Measurements from ENCODE around the gene CCDC181. TPM values are rescaled to one million over a fixed set of nuclear protein-coding genes. Genes with fewer than 3 reads are reported as not detected.
"Not testable (repeated sequence)": the region's sequence is repeated elsewhere in the genome, so short reads cannot be mapped to it uniquely, and the experiment has no call there.

The CCDC181 gene
- total RNA-seq, 1 experiment from 2014 or later = not detected

GRCh38 chr1:169426174-169426705, 1.0 kb downstream of the CCDC181 start:
- Histone ChIP-seq H3K4me3 (ENCODE audit: low read length) (no peak overlapping the region), H3K79me2 (ENCODE audit: low read length) (no peaks in the 10 kb centered on the region), H3K4me2 (ENCODE audit: low read depth, low read length, poor library complexity, severe bottlenecking) (no peak overlapping the region), H3K9ac (ENCODE audit: low read length) (no peak overlapping the region), H3K9me3 (ENCODE audit: low read length) (no peaks in the 10 kb centered on the region), H2AFZ (ENCODE audit: low read length) (no peak overlapping the region), H3K9me2 (replicated peaks; ENCODE audit: insufficient read depth, low read length) (peaks cover under 1% of the 10 kb centered on the region; the same call in 1 of the 2 replicates), H4K20me1 (ENCODE audit: insufficient read depth, low read depth, low read length) (no peaks in the 10 kb centered on the region), H3K27ac (ENCODE audit: low read length) (no peak overlapping the region), H3K4me1 (ENCODE audit: low read length) (no peaks in the 10 kb centered on the region), H3K27me3 (ENCODE audit: low read length) (no peaks in the 10 kb centered on the region), H3K36me3 (ENCODE audit: insufficient read depth, low read length) (no peaks in the 10 kb centered on the region)
- no peak for DNase-seq

- no peak overlapping the region for H3K4me2 ChIP-seq (ENCODE audit: low read depth, low read length, poor library complexity, severe bottlenecking)
- no peak overlapping the region for H2AFZ ChIP-seq (ENCODE audit: low read length)
- no peaks in the 10 kb centered on the region for H3K36me3 ChIP-seq (ENCODE audit: insufficient read depth, low read length)
- H3K79me2 ChIP-seq (ENCODE audit: low read length) = no peaks in the 10 kb centered on the region
- no peaks in the 10 kb centered on the region for H3K4me1 ChIP-seq (ENCODE audit: low read length)
- no peaks in the 10 kb centered on the region for H3K9me2 ChIP-seq (replicated peaks; ENCODE audit: insufficient read depth, low read length)
- no peak for DNase-seq
- H3K9ac ChIP-seq (ENCODE audit: low read length) = no peak overlapping the region
- H3K27ac ChIP-seq (ENCODE audit: low read length) = no peak overlapping the region
- no peaks in the 10 kb centered on the region for H4K20me1 ChIP-seq (ENCODE audit: insufficient read depth, low read depth, low read length)
- H3K4me3 ChIP-seq (ENCODE audit: low read length) = no peak overlapping the region
- H3K9me3 ChIP-seq (ENCODE audit: low read length) = no peaks in the 10 kb centered on the region
- H3K27me3 ChIP-seq (ENCODE audit: low read length) = no peaks in the 10 kb centered on the region
Observed at GRCh38 chr1:169421309-169421708, 6.0 kb downstream of the CCDC181 start.

GRCh38 chr1:169414952-169415351, 12.3 kb downstream of the CCDC181 start:
- Histone ChIP-seq H3K4me3 (ENCODE audit: low read length) (no peak overlapping the region), H3K27ac (ENCODE audit: low read length) (no peak overlapping the region), H3K4me1 (ENCODE audit: low read length) (no peaks in the 10 kb centered on the region), H3K9me2 (replicated peaks; ENCODE audit: insufficient read depth, low read length) (no peaks in the 10 kb centered on the region), H3K9me3 (ENCODE audit: low read length) (no peaks in the 10 kb centered on the region), H3K27me3 (ENCODE audit: low read length) (no peaks in the 10 kb centered on the region), H3K4me2 (ENCODE audit: low read depth, low read length, poor library complexity, severe bottlenecking) (no peak overlapping the region), H3K79me2 (ENCODE audit: low read length) (no peaks in the 10 kb centered on the region), H2AFZ (ENCODE audit: low read length) (no peak overlapping the region), H3K36me3 (ENCODE audit: insufficient read depth, low read length) (no peaks in the 10 kb centered on the region), H3K9ac (ENCODE audit: low read length) (no peak overlapping the region), H4K20me1 (ENCODE audit: insufficient read depth, low read depth, low read length) (no peaks in the 10 kb centered on the region)
- DNase-seq = no peak

DNA sequence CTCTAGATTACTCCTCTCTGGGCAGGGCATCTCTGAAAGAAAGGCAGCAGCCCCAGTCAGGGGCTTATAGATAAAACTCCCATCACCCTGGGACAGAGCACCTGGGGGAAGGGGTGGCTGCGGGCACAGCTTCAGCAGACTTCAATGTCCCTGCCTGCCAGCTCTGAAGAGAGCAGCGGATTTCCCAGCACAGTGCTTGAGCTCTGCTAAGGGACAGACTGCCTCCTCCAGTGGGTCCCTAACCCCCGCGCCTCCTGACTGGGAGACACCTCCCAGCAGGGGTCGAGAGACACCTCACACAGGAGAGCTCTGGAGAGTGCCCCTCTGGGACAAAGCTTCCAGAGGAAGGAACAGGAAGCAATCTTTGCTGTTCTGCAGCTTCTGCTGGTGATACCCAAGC, 18.9 kb downstream of the CCDC181 start:
- not testable (repeated sequence) for H3K79me2 ChIP-seq (ENCODE audit: low read length); H3K36me3 ChIP-seq (ENCODE audit: insufficient read depth, low read length); H3K27ac ChIP-seq (ENCODE audit: low read length); H3K4me3 ChIP-seq (ENCODE audit: low read length); H3K9me2 ChIP-seq (replicated peaks; ENCODE audit: insufficient read depth, low read length); H4K20me1 ChIP-seq (ENCODE audit: insufficient read depth, low read depth, low read length); DNase-seq; H3K9me3 ChIP-seq (ENCODE audit: low read length); H3K27me3 ChIP-seq (ENCODE audit: low read length); H3K4me2 ChIP-seq (ENCODE audit: low read depth, low read length, poor library complexity, severe bottlenecking); H2AFZ ChIP-seq (ENCODE audit: low read length); H3K4me1 ChIP-seq (ENCODE audit: low read length); H3K9ac ChIP-seq (ENCODE audit: low read length)

DNA sequence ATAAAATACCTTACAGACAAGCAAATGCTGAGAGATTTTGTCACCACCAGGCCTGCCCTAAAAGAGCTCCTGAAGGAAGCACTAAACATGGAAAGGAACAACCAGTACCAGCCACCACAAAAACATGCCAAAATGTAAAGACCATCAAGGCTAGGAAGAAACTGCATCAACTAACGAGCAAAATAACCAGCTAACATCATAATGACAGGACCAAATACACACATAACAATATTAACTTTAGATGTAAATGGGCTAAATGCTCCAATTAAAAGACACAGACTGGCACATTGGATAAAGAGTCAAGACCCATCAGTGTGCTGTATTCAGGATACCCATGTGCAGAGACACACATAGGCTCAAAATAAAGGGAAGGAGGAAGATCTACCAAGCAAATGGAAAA, 24.7 kb downstream of the CCDC181 start:
- H3K36me3 ChIP-seq (ENCODE audit: insufficient read depth, low read length); H3K79me2 ChIP-seq (ENCODE audit: low read length); H3K9me3 ChIP-seq (ENCODE audit: low read length); H3K27me3 ChIP-seq (ENCODE audit: low read length); H3K4me3 ChIP-seq (ENCODE audit: low read length); H2AFZ ChIP-seq (ENCODE audit: low read length); H3K27ac ChIP-seq (ENCODE audit: low read length); H3K4me2 ChIP-seq (ENCODE audit: low read depth, low read length, poor library complexity, severe bottlenecking); H3K9me2 ChIP-seq (replicated peaks; ENCODE audit: insufficient read depth, low read length); DNase-seq; H4K20me1 ChIP-seq (ENCODE audit: insufficient read depth, low read depth, low read length); H3K4me1 ChIP-seq (ENCODE audit: low read length); H3K9ac ChIP-seq (ENCODE audit: low read length): not testable (repeated sequence)

- no peaks in the 10 kb centered on the region for H3K79me2 ChIP-seq (ENCODE audit: low read length)
- H3K27me3 ChIP-seq (ENCODE audit: low read length) = no peaks in the 10 kb centered on the region
- no peaks in the 10 kb centered on the region for H3K9me2 ChIP-seq (replicated peaks; ENCODE audit: insufficient read depth, low read length)
- no peak overlapping the region for H3K27ac ChIP-seq (ENCODE audit: low read length)
- peaks cover 3% of the 10 kb centered on the region; the same call in 1 of the 2 replicates for H3K36me3 ChIP-seq (ENCODE audit: insufficient read depth, low read length)
- H3K4me2 ChIP-seq (ENCODE audit: low read depth, low read length, poor library complexity, severe bottlenecking) = no peak overlapping the region
- H3K9ac ChIP-seq (ENCODE audit: low read length) = no peak overlapping the region
- no peaks in the 10 kb centered on the region for H3K9me3 ChIP-seq (ENCODE audit: low read length)
- no peaks in the 10 kb centered on the region for H3K4me1 ChIP-seq (ENCODE audit: low read length)
- no peak overlapping the region for H2AFZ ChIP-seq (ENCODE audit: low read length)
- H3K4me3 ChIP-seq (ENCODE audit: low read length) = no peak overlapping the region
- H4K20me1 ChIP-seq (ENCODE audit: insufficient read depth, low read depth, low read length) = no peaks in the 10 kb centered on the region
- no peak for DNase-seq
Observed at GRCh38 chr1:169395955-169396354, 31.3 kb downstream of the CCDC181 start.

DNA sequence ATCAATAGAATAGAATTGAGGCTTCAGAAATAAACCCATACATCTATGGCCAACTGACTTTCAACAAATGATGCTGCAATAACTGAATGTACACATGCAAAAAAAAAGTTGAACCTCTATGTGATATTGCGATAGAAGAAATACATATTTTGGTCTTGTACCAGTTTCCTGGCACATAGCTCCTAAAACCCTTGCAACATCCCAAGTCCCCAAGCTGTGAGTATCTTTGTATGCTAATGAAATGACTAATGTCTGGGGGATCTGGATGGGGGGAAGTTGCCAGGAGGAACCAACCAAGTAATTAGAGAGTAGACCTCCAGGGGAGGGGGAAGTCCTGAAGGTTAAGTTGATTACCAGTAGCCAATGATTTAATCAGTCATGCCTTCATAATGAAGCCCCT, 34.9 kb downstream of the CCDC181 start:
- Histone ChIP-seq H3K9me3 (ENCODE audit: low read length) (no peaks in the 10 kb centered on the region), H3K79me2 (ENCODE audit: low read length) (no peaks in the 10 kb centered on the region), H3K36me3 (ENCODE audit: insufficient read depth, low read length) (peaks cover 12% of the 10 kb centered on the region), H3K27ac (ENCODE audit: low read length) (no peak overlapping the region), H2AFZ (ENCODE audit: low read length) (no peak overlapping the region), H4K20me1 (ENCODE audit: insufficient read depth, low read depth, low read length) (no peaks in the 10 kb centered on the region), H3K4me3 (ENCODE audit: low read length) (no peak overlapping the region), H3K27me3 (ENCODE audit: low read length) (no peaks in the 10 kb centered on the region), H3K4me2 (ENCODE audit: low read depth, low read length, poor library complexity, severe bottlenecking) (no peak overlapping the region), H3K4me1 (ENCODE audit: low read length) (no peaks in the 10 kb centered on the region), H3K9me2 (replicated peaks; ENCODE audit: insufficient read depth, low read length) (no peaks in the 10 kb centered on the region), H3K9ac (ENCODE audit: low read length) (no peak overlapping the region)
- no peak for DNase-seq

- H2AFZ ChIP-seq (ENCODE audit: low read length) = no peak overlapping the region
- no peaks in the 10 kb centered on the region for H3K27me3 ChIP-seq (ENCODE audit: low read length)
- H3K27ac ChIP-seq (ENCODE audit: low read length) = no peak overlapping the region
- no peaks in the 10 kb centered on the region for H3K79me2 ChIP-seq (ENCODE audit: low read length)
- H3K9me2 ChIP-seq (replicated peaks; ENCODE audit: insufficient read depth, low read length) = no peaks in the 10 kb centered on the region
- no peaks in the 10 kb centered on the region for H3K4me1 ChIP-seq (ENCODE audit: low read length)
- H3K36me3 ChIP-seq (ENCODE audit: insufficient read depth, low read length) = peaks cover 18% of the 10 kb centered on the region
- H3K9me3 ChIP-seq (ENCODE audit: low read length) = no peaks in the 10 kb centered on the region
- DNase-seq = no peak
- H4K20me1 ChIP-seq (ENCODE audit: insufficient read depth, low read depth, low read length) = no peaks in the 10 kb centered on the region
- H3K4me3 ChIP-seq (ENCODE audit: low read length) = no peak overlapping the region
- no peak overlapping the region for H3K9ac ChIP-seq (ENCODE audit: low read length)
- no peak overlapping the region for H3K4me2 ChIP-seq (ENCODE audit: low read depth, low read length, poor library complexity, severe bottlenecking)
Observed at GRCh38 chr1:169390303-169390702, 37.0 kb downstream of the CCDC181 start.

GRCh38 chr1:169387399-169387798, 39.9 kb downstream of the CCDC181 start:
- H3K9me3 ChIP-seq (ENCODE audit: low read length) = no peaks in the 10 kb centered on the region
- no peak overlapping the region for H3K27ac ChIP-seq (ENCODE audit: low read length)
- H3K9ac ChIP-seq (ENCODE audit: low read length) = no peak overlapping the region
- H3K4me3 ChIP-seq (ENCODE audit: low read length) = no peak overlapping the region
- no peaks in the 10 kb centered on the region for H3K27me3 ChIP-seq (ENCODE audit: low read length)
- no peak overlapping the region for H2AFZ ChIP-seq (ENCODE audit: low read length)
- H3K4me1 ChIP-seq (ENCODE audit: low read length) = no peaks in the 10 kb centered on the region
- H3K36me3 ChIP-seq (ENCODE audit: insufficient read depth, low read length) = peaks cover 27% of the 10 kb centered on the region
- DNase-seq = no peak
- H4K20me1 ChIP-seq (ENCODE audit: insufficient read depth, low read depth, low read length) = no peaks in the 10 kb centered on the region
- H3K79me2 ChIP-seq (ENCODE audit: low read length) = no peaks in the 10 kb centered on the region
- H3K4me2 ChIP-seq (ENCODE audit: low read depth, low read length, poor library complexity, severe bottlenecking) = no peak overlapping the region
- H3K9me2 ChIP-seq (replicated peaks; ENCODE audit: insufficient read depth, low read length) = no peaks in the 10 kb centered on the region
